Measurements from ENCODE around the gene SLC66A3. TPM values are rescaled to one million over a fixed set of nuclear protein-coding genes. Genes with fewer than 3 reads are reported as not detected.
A peak's percentile ranks its signal among the peaks of the same experiment; 100 is the strongest.

Gene SLC66A3
- total and polyA plus RNA-seq, 2 donors (not counting 1 experiment from before 2014, with no cell fraction given) = 23.7 to 32.4 TPM

DNA sequence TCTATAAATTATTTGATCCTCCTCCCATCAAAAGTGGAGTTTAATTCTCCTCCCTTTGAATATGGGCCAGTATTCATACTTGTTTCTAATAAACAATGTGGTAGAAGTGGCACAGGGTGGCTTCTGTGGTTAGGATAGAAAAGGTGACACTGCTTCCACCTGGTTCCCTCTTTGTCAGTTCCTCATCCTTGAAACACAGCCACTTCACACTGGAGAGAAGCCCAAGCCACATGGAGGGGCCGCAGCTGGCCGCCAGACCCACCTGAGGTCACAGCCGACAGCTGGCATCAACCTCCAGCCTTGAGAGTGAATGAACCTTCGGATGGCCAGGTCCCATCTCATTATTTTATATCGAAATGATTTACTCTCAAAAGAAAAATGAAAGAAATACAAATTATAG, 27.5 kb upstream of the SLC66A3 start:
- H3K27me3 ChIP-seq (replicated peaks in 1 of 4; ENCODE audit: control extremely low read depth in 1 of 4, control insufficient read depth in 3 of 4, insufficient read depth in 4 of 4, low read length in 3 of 4) = peaks cover 0 to 6% (median 0%) of the 10 kb centered on the region in 4 experiments
- H2AFZ ChIP-seq (ENCODE audit: insufficient read depth, low read depth, low read length, poor library complexity, severe bottlenecking) = no peak overlapping the region
- H3K36me3 ChIP-seq (replicated peaks in 1 of 2; ENCODE audit: control extremely low read depth in 1 of 2, control insufficient read depth in 1 of 2, extremely low read depth in 1 of 2, insufficient read depth in 2 of 2, low read length in 1 of 2) = no peaks in the 10 kb centered on the region
- POLR2A ChIA-PET = interaction anchor here (0.7 kb wide), 1 partner anchor 1600 kb away, joined by 8 read pairs; no protein-coding TSS in a partner anchor
- TF ChIP-seq, protein P1, sequence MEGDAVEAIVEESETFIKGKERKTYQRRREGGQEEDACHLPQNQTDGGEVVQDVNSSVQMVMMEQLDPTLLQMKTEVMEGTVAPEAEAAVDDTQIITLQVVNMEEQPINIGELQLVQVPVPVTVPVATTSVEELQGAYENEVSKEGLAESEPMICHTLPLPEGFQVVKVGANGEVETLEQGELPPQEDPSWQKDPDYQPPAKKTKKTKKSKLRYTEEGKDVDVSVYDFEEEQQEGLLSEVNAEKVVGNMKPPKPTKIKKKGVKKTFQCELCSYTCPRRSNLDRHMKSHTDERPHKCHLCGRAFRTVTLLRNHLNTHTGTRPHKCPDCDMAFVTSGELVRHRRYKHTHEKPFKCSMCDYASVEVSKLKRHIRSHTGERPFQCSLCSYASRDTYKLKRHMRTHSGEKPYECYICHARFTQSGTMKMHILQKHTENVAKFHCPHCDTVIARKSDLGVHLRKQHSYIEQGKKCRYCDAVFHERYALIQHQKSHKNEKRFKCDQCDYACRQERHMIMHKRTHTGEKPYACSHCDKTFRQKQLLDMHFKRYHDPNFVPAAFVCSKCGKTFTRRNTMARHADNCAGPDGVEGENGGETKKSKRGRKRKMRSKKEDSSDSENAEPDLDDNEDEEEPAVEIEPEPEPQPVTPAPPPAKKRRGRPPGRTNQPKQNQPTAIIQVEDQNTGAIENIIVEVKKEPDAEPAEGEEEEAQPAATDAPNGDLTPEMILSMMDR (IDR thresholded peaks at IDR 0.05) = no peak
- no peak for TF ChIP-seq EZH2 (IDR thresholded peaks at IDR 0.05; ENCODE audit: borderline replicate concordance, insufficient read depth, low read depth, low read length, poor library complexity, severe bottlenecking)
- H3K27me3 Mint-ChIP-seq = no peaks in the 10 kb centered on the region
- H4K20me1 ChIP-seq (ENCODE audit: control insufficient read depth, insufficient read depth, low read length, poor library complexity, severe bottlenecking) = no peaks in the 10 kb centered on the region
- no peak overlapping the region for H3K27ac Mint-ChIP-seq
- no peak overlapping the region for H3K4me3 Mint-ChIP-seq
- CTCF ChIA-PET = no interaction called here
- no peak overlapping the region for H3K4me3 ChIP-seq (ENCODE audit: control extremely low read depth in 1 of 5, extremely low read depth in 1 of 5, insufficient read depth in 1 of 5, low read depth in 2 of 5, low read length in 4 of 5)
- no CpG with 5 or more reads among the region's 5 CpGs for WGBS (ENCODE audit: insufficient coverage)
- H3K27ac ChIP-seq (ENCODE audit: low read length in 2 of 2) = no peak overlapping the region
- no peaks in the 10 kb centered on the region for H3K9me3 Mint-ChIP-seq (ENCODE audit: insufficient read depth)
- H3K4me2 ChIP-seq (replicated peaks; ENCODE audit: low read depth, low read length, poor library complexity, severe bottlenecking) = no peak overlapping the region
- intact Hi-C loops (cut with micrococcal nuclease) = no loop called here
- peaks cover 16 to 27% of the 10 kb centered on the region in 2 donors for H3K4me1 ChIP-seq (ENCODE audit: control insufficient read depth in 2 of 2, insufficient read depth in 2 of 2, low read length in 2 of 2)
- H3K4me1 Mint-ChIP-seq = peaks cover 27% of the 10 kb centered on the region
- H3K79me2 ChIP-seq (ENCODE audit: control insufficient read depth, insufficient read depth, low read length) = no peaks in the 10 kb centered on the region
- no peak overlapping the region for H3K9ac ChIP-seq (ENCODE audit: low read length)
- DNase-seq (no peak), ATAC-seq (ENCODE audit: low read depth) (no peak)
- no peaks in the 10 kb centered on the region for H3K9me3 ChIP-seq (ENCODE audit: control extremely low read depth in 1 of 3, control insufficient read depth in 2 of 3, insufficient read depth in 1 of 3, low read length in 2 of 3)

DNA sequence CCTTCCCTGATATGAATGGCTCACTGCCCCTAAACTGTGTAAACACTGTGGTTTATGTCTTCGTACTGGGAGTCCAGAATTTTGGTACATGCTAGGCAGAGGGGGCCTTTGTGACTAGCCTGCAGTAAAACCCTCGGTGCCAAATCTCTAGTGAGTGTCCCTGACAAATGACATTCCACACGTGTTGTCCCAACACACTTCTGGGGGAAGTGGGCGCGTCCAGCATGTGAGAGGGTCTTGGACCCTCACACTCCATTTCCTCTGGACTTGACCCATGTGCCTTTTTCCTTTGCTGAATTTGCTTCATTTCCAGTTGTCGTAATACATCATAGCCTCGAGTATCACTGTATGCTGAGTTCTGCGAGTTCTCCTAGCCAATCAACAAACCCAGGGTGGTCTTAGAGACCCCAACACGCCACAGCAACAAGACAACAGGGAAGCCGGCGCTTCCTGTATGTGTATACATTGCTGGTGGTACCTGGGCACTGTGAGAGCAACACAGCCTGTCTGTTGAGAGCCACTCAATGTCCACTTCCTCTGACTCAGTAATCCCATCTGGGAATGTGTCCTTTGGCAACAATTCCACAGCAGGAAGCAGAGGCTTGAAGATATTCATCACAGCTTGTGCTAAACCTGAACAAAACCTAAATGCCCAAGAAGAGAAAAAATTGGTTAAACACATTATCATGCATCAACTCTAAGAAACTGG, 26.9 kb upstream of the SLC66A3 start:
- Mint-ChIP-seq H3K4me1 (peaks cover 31% of the 10 kb centered on the region), H3K9me3 (ENCODE audit: insufficient read depth) (no peaks in the 10 kb centered on the region), H3K27me3 (no peaks in the 10 kb centered on the region), H3K4me3 (peak overlapping the region; percentile 41), H3K27ac (no peak overlapping the region)
- no peak overlapping the region for H3K9ac ChIP-seq (ENCODE audit: low read length)
- no peak overlapping the region for H3K27ac ChIP-seq (ENCODE audit: low read length in 2 of 2)
- ChIA-PET POLR2A (no interaction called here), CTCF (interaction anchor here (1.5 to 1.8 kb wide), 2 partner anchors 319 to 336 kb away, joined by 3 to 7 read pairs; no protein-coding TSS in a partner anchor)
- peaks cover 23 to 33% of the 10 kb centered on the region in 2 donors for H3K4me1 ChIP-seq (ENCODE audit: control insufficient read depth in 2 of 2, insufficient read depth in 2 of 2, low read length in 2 of 2)
- H3K9me3 ChIP-seq (ENCODE audit: control extremely low read depth in 1 of 3, control insufficient read depth in 2 of 3, insufficient read depth in 1 of 3, low read length in 2 of 3) = no peaks in the 10 kb centered on the region
- H3K4me2 ChIP-seq (replicated peaks; ENCODE audit: low read depth, low read length, poor library complexity, severe bottlenecking) = no peak overlapping the region
- no peaks in the 10 kb centered on the region for H4K20me1 ChIP-seq (ENCODE audit: control insufficient read depth, insufficient read depth, low read length, poor library complexity, severe bottlenecking)
- TF ChIP-seq, protein P1 (IDR thresholded peaks at IDR 0.05) = no peak
- TF ChIP-seq EZH2 (IDR thresholded peaks at IDR 0.05; ENCODE audit: borderline replicate concordance, insufficient read depth, low read depth, low read length, poor library complexity, severe bottlenecking) = no peak
- no peak overlapping the region for H2AFZ ChIP-seq (ENCODE audit: insufficient read depth, low read depth, low read length, poor library complexity, severe bottlenecking)
- peaks cover 0 to 10% (median under 1%) of the 10 kb centered on the region in 4 experiments for H3K27me3 ChIP-seq (replicated peaks in 1 of 4; ENCODE audit: control extremely low read depth in 1 of 4, control insufficient read depth in 3 of 4, insufficient read depth in 4 of 4, low read length in 3 of 4)
- intact Hi-C loops (cut with micrococcal nuclease) = no loop called here
- H3K36me3 ChIP-seq (replicated peaks in 1 of 2; ENCODE audit: control extremely low read depth in 1 of 2, control insufficient read depth in 1 of 2, extremely low read depth in 1 of 2, insufficient read depth in 2 of 2, low read length in 1 of 2) = no peaks in the 10 kb centered on the region
- H3K4me3 ChIP-seq (ENCODE audit: control extremely low read depth in 1 of 5, extremely low read depth in 1 of 5, insufficient read depth in 1 of 5, low read depth in 2 of 5, low read length in 4 of 5) = no peak overlapping the region
- no peaks in the 10 kb centered on the region for H3K79me2 ChIP-seq (ENCODE audit: control insufficient read depth, insufficient read depth, low read length)
- ATAC-seq (ENCODE audit: low read depth) (no peak), DNase-seq (no peak)
- 87% methylated on average over 6 of the region's 11 CpGs for WGBS (ENCODE audit: insufficient coverage)

All from B cell (primary cell).